HEK293 (cell line): ENCODE data around the gene NRL.

ENCODE experiments used
- CTCF ChIA-PET: fragments of 350-600 bp; formaldehyde crosslinking; extraction: SDS; loops from one replicate; lab custom pipeline; 2021; ENCODE audit warnings: antibody characterized with exemption; lab: Yijun Ruan, JAX
- POLR2A ChIA-PET: fragments of 300-600 bp; formaldehyde crosslinking; extraction: SDS; loops from one replicate; lab custom pipeline; 2020; ENCODE audit warnings: antibody characterized with exemption, inconsistent platforms; lab: Yijun Ruan, JAX
- H3K27ac ChIP-seq: fragments of 200-500 bp; sonication (Bioruptor generic); 2 replicates; pipeline ENCODE4 v1.5.1; 2014; ENCODE audit warnings: low read depth, low read length, control low read depth, inconsistent platforms; ENCODE audit errors: extremely low read depth
- H3K36me3 ChIP-seq, 2 experiments: fragments of 200-500 bp in 1 of 2; sonication (Bioruptor generic) in 1 of 2; 1 replicate in 1 of 2; 2 replicates in 1 of 2; pipeline ENCODE4 v1.5.1; 2014 to 2017; ENCODE audit warnings: inconsistent platforms in 2 of 2, low read length in 2 of 2; ENCODE audit not compliant: control insufficient read depth in 2 of 2, insufficient read depth in 1 of 2
- H3K4me1 ChIP-seq: fragments of 200-500 bp; sonication (Bioruptor generic); 2 replicates; pipeline ENCODE4 v1.5.1; 2014; ENCODE audit warnings: mild to moderate bottlenecking, low read length, inconsistent platforms; ENCODE audit not compliant: control insufficient read depth, insufficient read depth
- H3K4me3 ChIP-seq: 2 replicates; pipeline ENCODE4 v1.5.1; 2011; ENCODE audit warnings: low read depth, mild to moderate bottlenecking, control low read depth, low read length, moderate library complexity
- H3K9me3 ChIP-seq: fragments of 200-500 bp; sonication (Bioruptor generic); 2 replicates; pipeline ENCODE4 v1.5.1; 2014; ENCODE audit warnings: low read depth, low read length, inconsistent platforms; ENCODE audit not compliant: control insufficient read depth, insufficient read depth
- CTCF ChIP-seq: fragments of 450-650 bp; formaldehyde crosslinking; IDR thresholded peaks from 2 replicates; pipeline ENCODE4 v1.5.1; 2016; ENCODE audit warnings: missing biosample characterization, missing genetic modification characterization
- EGR2 ChIP-seq: fragments of 450-650 bp; formaldehyde crosslinking; IDR thresholded peaks from 2 replicates; pipeline ENCODE4 v1.5.1; 2016; ENCODE audit warnings: low read depth, missing biosample characterization, missing genetic modification characterization
- GLIS1 ChIP-seq: fragments of 450-650 bp; formaldehyde crosslinking; IDR thresholded peaks from 2 replicates; pipeline ENCODE4 v1.5.1; 2016; ENCODE audit warnings: missing biosample characterization, missing genetic modification characterization
- HIC1 ChIP-seq: fragments of 450-650 bp; formaldehyde crosslinking; IDR thresholded peaks from 2 replicates; pipeline ENCODE4 v1.5.1; 2016; ENCODE audit warnings: missing biosample characterization, missing genetic modification characterization
- PRDM2 ChIP-seq: fragments of 450-650 bp; formaldehyde crosslinking; IDR thresholded peaks from 2 replicates; pipeline ENCODE4 v1.5.1; 2016; ENCODE audit warnings: missing biosample characterization, missing genetic modification characterization, borderline replicate concordance
- PRDM4 ChIP-seq: fragments of 450-650 bp; formaldehyde crosslinking; IDR thresholded peaks from 2 replicates; pipeline ENCODE4 v1.5.1; 2017; ENCODE audit warnings: missing biosample characterization, missing genetic modification characterization
- ZNF701 ChIP-seq: fragments of 450-650 bp; formaldehyde crosslinking; IDR thresholded peaks from 2 replicates; pipeline ENCODE4 v1.5.1; 2016; ENCODE audit warnings: missing biosample characterization, missing genetic modification characterization
- ZNF843 ChIP-seq: fragments of 450-650 bp; formaldehyde crosslinking; IDR thresholded peaks from 2 replicates; pipeline ENCODE4 v1.5.1; 2016; ENCODE audit warnings: missing biosample characterization, missing genetic modification characterization

NRL gene

GRCh38 chr14:24139272-24139934, 24.7 kb upstream of the NRL start:
- ChIA-PET POLR2A (interaction anchor here (1.1 to 7.3 kb wide), 4 partner anchors 7 to 45 kb away, joined by 3 to 163 read pairs (median 52); partner anchors contain the start of genes DCAF11, IRF9, NRL and PCK2), CTCF (interaction anchor here (1.0 kb wide), 1 partner anchor 23 kb away, joined by 3 read pairs; no protein-coding TSS in a partner anchor)
- peaks cover 4% of the 10 kb centered on the region; the same call in 1 of the 2 replicates for H3K4me1 ChIP-seq
- H3K9me3 ChIP-seq: no peaks in the 10 kb centered on the region
- H3K4me3 ChIP-seq: peak overlapping the region; percentile 90
- peaks cover 11 to 40% of the 10 kb centered on the region in 2 experiments for H3K36me3 ChIP-seq
- peak overlapping the region; percentile 35; the same call in 1 of the 2 replicates for H3K27ac ChIP-seq
- TF ChIP-seq ZNF701 (tag by site-specific recombination): no peak
- no peak for TF ChIP-seq HIC1 (tag by site-specific recombination)
- TF ChIP-seq CTCF (tag by site-specific recombination): 0 out of 2 replicates have a peak, but pooled peaks have one; percentile 10
- no peak for TF ChIP-seq PRDM2 (tag by site-specific recombination)
- TF ChIP-seq PRDM4: peak; percentile 98
- TF ChIP-seq EGR2 (tag by site-specific recombination): 0 out of 2 replicates have a peak, but pooled peaks have one; percentile 12
- peak; percentile 48 for TF ChIP-seq GLIS1 (tag by site-specific recombination)
- TF ChIP-seq ZNF843 (tag by site-specific recombination): no peak
